HG03095 (cell line): ENCODE measurements around the gene MTCH1.

ENCODE experiments used
- ATAC-seq: cut with Tn5 transposase; IDR thresholded peaks from one replicate; pipeline ENCODE4 v1.9.1; 2021; ENCODE audit warnings: moderate library complexity; ENCODE audit not compliant: unreplicated experiment

The MTCH1 gene

GRCh38 chr6:36927691-36928546 is 58.1 kb downstream of the MTCH1 start:
- no peak for ATAC-seq

DNA sequence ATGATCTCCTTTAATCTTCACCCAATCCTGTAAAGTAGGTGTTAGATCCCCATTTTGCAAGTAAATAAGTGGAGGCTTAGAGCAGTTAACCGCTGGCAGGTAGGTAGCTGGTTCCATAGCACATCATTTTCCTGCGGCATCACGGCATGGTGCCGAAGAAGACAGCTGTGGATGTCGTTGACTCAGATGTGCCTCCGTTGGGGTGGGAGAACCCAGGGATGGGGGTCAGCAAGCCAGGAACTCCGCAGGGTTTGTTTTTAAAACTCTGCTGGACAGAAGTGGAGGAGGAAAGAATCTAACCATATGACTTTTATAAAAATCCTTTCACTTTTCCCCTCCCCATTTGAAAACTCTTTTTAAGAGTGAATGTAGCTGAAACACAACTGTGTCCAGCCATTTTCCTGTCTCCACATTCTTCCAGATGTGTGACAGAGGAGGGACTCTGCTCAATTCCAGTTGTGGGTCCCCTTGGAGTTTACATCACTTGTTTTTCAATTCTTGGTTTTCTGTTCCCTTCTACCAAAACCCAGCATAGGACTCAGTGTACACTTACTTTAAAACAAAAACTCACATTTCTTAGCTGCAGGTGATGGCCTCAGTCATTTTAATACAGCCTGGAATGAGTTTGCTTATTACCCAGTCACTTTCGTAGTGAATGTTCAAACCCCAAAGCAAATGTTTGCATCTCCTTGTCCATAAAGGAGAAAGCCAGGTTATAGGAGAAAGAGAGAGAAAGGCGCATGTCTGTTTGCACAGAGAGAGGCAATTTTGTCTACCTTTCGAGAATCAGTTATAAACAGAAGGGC is 59.1 kb downstream of the MTCH1 start:
- no peak for ATAC-seq

DNA sequence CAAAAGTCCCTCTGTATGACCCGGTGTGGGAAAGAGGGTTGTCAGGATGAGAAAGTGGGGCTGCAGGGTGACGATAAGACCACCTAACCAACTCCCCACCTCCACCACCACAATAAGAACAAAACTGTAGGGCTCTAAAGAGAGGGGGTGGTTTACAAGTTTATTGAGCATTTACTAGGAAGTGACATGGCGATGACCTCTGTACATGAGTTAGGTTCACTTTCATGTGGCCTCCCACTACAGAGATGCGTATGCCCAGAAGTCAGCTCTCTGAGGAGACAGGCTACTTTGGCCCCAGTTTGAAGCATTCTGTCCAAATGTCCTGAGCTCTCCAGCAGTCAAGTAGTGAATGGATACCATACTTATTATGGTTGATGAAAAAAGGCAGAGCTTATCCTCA is 60.2 kb downstream of the MTCH1 start:
- ATAC-seq: no peak

- no peak for ATAC-seq
Measured at GRCh38 chr6:36924778-36925374, 61.1 kb downstream of the MTCH1 start.

DNA sequence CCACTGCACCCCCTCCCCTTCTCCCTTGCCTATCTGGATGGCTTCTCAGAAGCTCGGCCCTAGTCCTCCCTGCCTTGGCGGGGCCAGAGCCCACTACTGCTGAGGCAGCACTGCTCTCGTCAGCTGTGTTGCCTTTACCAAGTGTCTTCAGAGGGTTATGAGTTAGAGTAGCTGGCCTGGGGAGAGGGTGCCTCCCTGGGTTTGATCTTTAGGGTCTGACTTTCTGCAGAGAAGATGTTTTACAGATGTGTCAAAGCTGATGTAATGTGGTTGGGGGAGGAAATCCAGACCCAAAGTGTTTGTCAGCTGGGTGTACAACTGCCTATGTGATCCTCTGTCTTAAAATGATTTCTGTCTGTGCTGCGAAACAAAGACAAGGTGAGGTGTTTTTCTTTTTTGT is 61.9 kb downstream of the MTCH1 start:
- ATAC-seq: no peak

DNA sequence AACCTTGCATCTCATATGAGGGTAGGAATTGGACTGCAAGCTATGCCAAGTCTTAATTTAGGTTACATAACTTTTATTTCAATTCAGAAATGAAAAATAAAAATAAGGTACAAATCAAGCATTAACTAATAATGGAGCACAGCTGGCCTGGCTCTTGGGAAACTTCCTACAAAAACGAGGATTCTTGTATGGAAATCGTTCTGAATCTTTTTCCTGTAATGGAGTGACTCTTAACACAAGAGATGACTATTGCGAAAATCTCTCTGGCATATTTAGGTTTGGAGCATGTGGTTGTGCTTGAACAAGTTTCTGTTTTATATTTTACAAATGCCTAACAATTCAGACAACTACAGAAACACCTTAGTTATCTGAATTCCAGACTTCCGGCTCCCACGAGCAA is 65.5 kb downstream of the MTCH1 start:
- no peak for ATAC-seq

DNA sequence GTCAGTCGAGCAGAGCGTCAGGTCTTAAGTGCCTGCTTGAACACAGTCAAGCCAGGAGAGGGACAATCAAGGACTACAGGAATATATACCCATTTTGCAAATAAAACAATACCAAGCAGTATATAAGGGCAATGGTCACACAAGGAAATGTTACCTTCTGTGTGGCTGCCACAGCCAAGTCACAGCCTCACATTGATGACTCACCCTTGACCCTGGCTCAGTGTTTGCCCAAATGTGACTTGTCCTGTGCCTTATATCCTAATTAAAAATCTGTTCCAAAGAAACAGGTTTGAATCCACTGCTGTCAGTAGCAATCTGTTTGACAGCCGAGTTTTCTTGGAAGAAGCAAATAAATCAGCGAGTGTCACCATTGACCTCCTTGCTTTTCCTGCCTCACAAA is 65.9 kb downstream of the MTCH1 start:
- ATAC-seq: no peak
